Measurements from ENCODE around the gene OR9I1. TPM values are rescaled to one million over a fixed set of nuclear protein-coding genes. Genes with fewer than 3 reads are reported as not detected.

The OR9I1 gene
- total and polyA plus RNA-seq, 2 of the 13 experiments (the other 11 are each of a cell fraction or from before 2014, with no cell fraction given): not detected

GRCh38 chr11:58165504-58166106 is 40.3 kb upstream of the OR9I1 start (continued):
- TF ChIP-seq ZBTB10 (CRISPR knock-in tag; IDR thresholded peaks at IDR 0.05; ENCODE audit: borderline replicate concordance): no peak
- TF ChIP-seq ZNF761 (CRISPR knock-in tag; conservative IDR thresholded peaks at IDR 0.05): 0 out of 2 replicates have a peak, but pooled peaks have one; percentile 39
- no peak for TF ChIP-seq XRCC5 (optimal IDR thresholded peaks at IDR 0.05; ENCODE audit: low read length)
- TF ChIP-seq ARHGAP35 (CRISPR knock-in tag; IDR thresholded peaks at IDR 0.05; ENCODE audit: borderline replicate concordance): no peak
- TF ChIP-seq SKI (IDR thresholded peaks at IDR 0.05; ENCODE audit: partially characterized antibody): no peak
- TF ChIP-seq SKIL (CRISPR knock-in tag; IDR thresholded peaks at IDR 0.05; ENCODE audit: borderline replicate concordance): peak; percentile 67; the same call in 1 of the 2 replicates
- no peak for TF ChIP-seq HNRNPUL1 (IDR thresholded peaks at IDR 0.05; ENCODE audit: low read depth, low read length)
- no peak for TF ChIP-seq ZNF318 (CRISPR knock-in tag; IDR thresholded peaks at IDR 0.05)
- TF ChIP-seq SMARCC2 (IDR thresholded peaks at IDR 0.05): no peak
- no peak for TF ChIP-seq GRHL1 (CRISPR knock-in tag; conservative IDR thresholded peaks at IDR 0.05)
- TF ChIP-seq GMEB1 (CRISPR knock-in tag; IDR thresholded peaks at IDR 0.05; ENCODE audit: borderline replicate concordance): no peak
